ENCODE measurements around the gene NKTR.

GRCh38 chr3:42680806-42681205 lies 80.3 kb downstream of the NKTR start:
- TF ChIP-seq EP300 (IDR thresholded peaks at IDR 0.05): no peak
- TF ChIP-seq, protein P1, sequence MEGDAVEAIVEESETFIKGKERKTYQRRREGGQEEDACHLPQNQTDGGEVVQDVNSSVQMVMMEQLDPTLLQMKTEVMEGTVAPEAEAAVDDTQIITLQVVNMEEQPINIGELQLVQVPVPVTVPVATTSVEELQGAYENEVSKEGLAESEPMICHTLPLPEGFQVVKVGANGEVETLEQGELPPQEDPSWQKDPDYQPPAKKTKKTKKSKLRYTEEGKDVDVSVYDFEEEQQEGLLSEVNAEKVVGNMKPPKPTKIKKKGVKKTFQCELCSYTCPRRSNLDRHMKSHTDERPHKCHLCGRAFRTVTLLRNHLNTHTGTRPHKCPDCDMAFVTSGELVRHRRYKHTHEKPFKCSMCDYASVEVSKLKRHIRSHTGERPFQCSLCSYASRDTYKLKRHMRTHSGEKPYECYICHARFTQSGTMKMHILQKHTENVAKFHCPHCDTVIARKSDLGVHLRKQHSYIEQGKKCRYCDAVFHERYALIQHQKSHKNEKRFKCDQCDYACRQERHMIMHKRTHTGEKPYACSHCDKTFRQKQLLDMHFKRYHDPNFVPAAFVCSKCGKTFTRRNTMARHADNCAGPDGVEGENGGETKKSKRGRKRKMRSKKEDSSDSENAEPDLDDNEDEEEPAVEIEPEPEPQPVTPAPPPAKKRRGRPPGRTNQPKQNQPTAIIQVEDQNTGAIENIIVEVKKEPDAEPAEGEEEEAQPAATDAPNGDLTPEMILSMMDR (IDR thresholded peaks at IDR 0.05): no peak

Measured in upper lobe of left lung (tissue), 4 donors.